Fibroblast of skin of right quadriceps (primary cell): ENCODE measurements around the gene GPR42.
A peak's percentile ranks its signal among the peaks of the same experiment; 100 is the strongest.
"Not testable (repeated sequence)": the region's sequence is repeated elsewhere in the genome, so short reads cannot be mapped to it uniquely, and the experiment has no call there.

ENCODE experiments used
- DNase-seq: peaks from one replicate; pipeline ENCODE4 v3.0.0-alpha.2; 2013

The GPR42 gene

GRCh38 chr19:35347171-35347929 lies 23.5 kb upstream of the GPR42 start, which contains the start of gene FFAR1:
TSS of gene FFAR1 (plus strand) at chr19:35347902. CDS start at chr19:35351552, 3,650 bp downstream.
- DNase-seq = no peak

GRCh38 chr19:35347930-35348298 lies 23.0 kb upstream of the GPR42 start:
- no peak for DNase-seq

- DNase-seq = no peak
Observed at GRCh38 chr19:35348911-35349611, 21.8 kb upstream of the GPR42 start.

GRCh38 chr19:35349614-35350521 lies 21.0 kb upstream of the GPR42 start:
- DNase-seq = no peak

- no peak for DNase-seq
Observed at GRCh38 chr19:35350591-35350990, 20.3 kb upstream of the GPR42 start.

GRCh38 chr19:35351411-35352176 lies 19.3 kb upstream of the GPR42 start:
- DNase-seq = no peak

- DNase-seq = no peak
Observed at GRCh38 chr19:35352177-35352447, 18.8 kb upstream of the GPR42 start.

GRCh38 chr19:35352448-35353304 lies 18.2 kb upstream of the GPR42 start:
- peak; percentile 68 for DNase-seq

GRCh38 chr19:35353635-35354034 lies 17.2 kb upstream of the GPR42 start:
- DNase-seq = no peak

- DNase-seq = no peak
Observed at GRCh38 chr19:35354898-35355297, 16.0 kb upstream of the GPR42 start.

GRCh38 chr19:35355791-35356460 lies 14.9 kb upstream of the GPR42 start:
- no peak for DNase-seq

- peak; percentile 58 for DNase-seq
Observed at GRCh38 chr19:35357867-35358573, 12.8 kb upstream of the GPR42 start, which contains the start of gene FFAR3. TSS of gene FFAR3 (plus strand) at chr19:35358460. CDS start at chr19:35358891, 431 bp downstream.

- DNase-seq = not testable (repeated sequence)
Observed at GRCh38 chr19:35358834-35359233, 12.0 kb upstream of the GPR42 start.

GRCh38 chr19:35359395-35359794 lies 11.5 kb upstream of the GPR42 start:
- DNase-seq = not testable (repeated sequence)

GRCh38 chr19:35360081-35360480 lies 10.8 kb upstream of the GPR42 start:
- DNase-seq = not testable (repeated sequence)

GRCh38 chr19:35360880-35361420 lies 9.9 kb upstream of the GPR42 start:
- DNase-seq = no peak

- DNase-seq = no peak
Observed at GRCh38 chr19:35362261-35363000, 8.4 kb upstream of the GPR42 start.

- no peak for DNase-seq
Observed at GRCh38 chr19:35363001-35363590, 7.8 kb upstream of the GPR42 start.
